Kidney (tissue), 2 donors: ENCODE results near the gene CDYL. TPM values are rescaled to one million over a fixed set of nuclear protein-coding genes. Genes with fewer than 3 reads are reported as not detected.

Experiments
- polyA plus RNA-seq: library from polyadenylated mRNA; stranded (reverse); fragments of 350-450 nt; fragmentation: Illumina TruSeq; extraction: RNeasy Lipid Tissue Mini Kit (QIAGEN cat#74804); gene quantifications from one replicate; pipeline ENCODE4 v1.2.3, GENCODE V29; 2014; ENCODE audit warnings: low read depth, low replicate concordance; ENCODE audit not compliant: insufficient read depth
- total RNA-seq: library from RNA; stranded (reverse); fragmentation: NEBNext Ultra II Directional; extraction: Animal tissue kit (Norgen Biotek cat#: 25700); gene quantifications from one replicate; pipeline ENCODE4 v1.2.1, GENCODE V29; 2021
- donor health status: DM: yes; HTN: yes; CAD: no.

Gene CDYL
- total and polyA plus RNA-seq, 2 donors from 2014 or later: 7.4 to 46.8 TPM

Other genes starting within 250 kb of the CDYL start
- gene RPP40, start 227.6 kb downstream of the CDYL start, total RNA-seq: 3.7 TPM
- gene RPP40, start 227.6 kb downstream of the CDYL start, polyA plus RNA-seq: 7.4 TPM